HCT116 (cell line): Measurements from ENCODE around the gene KCNQ4. TPM values are rescaled to one million over a fixed set of nuclear protein-coding genes. Genes with fewer than 3 reads are reported as not detected.

ENCODE experiments used
- ATAC-seq: fragments of 200-7000 bp; cut with Tn5 transposase; 2 replicates; pipeline ENCODE4 v1.9.1; 2020; ENCODE audit warnings: mild to moderate bottlenecking, moderate library complexity
- BruUV-seq: library from RNA; stranded (reverse); fragments of 400-500 nt; replicated peaks from 2 replicates; lab custom pipeline; 2021; lab: Mats Ljungman, UMichigan
- CTCF ChIA-PET: fragments of 300-600 bp; sonication (Branson Sonifier 250); formaldehyde crosslinking; loops from one replicate; lab custom pipeline; 2021; ENCODE audit warnings: antibody characterized with exemption; lab: Charles Lee
- POLR2A ChIA-PET: fragments of 300-600, 350-600 bp; sonication (Branson Sonifier 250); formaldehyde crosslinking; loops from one replicate; lab custom pipeline; 2021; ENCODE audit warnings: antibody characterized with exemption; lab: Charles Lee
- RAD21 ChIA-PET, 2 experiments: fragments of 300-600 bp; sonication (Branson Sonifier 250); formaldehyde crosslinking; loops; one replicate each; lab custom pipeline; 2023; ENCODE audit warnings: low total read pairs in 2 of 2; ENCODE audit not compliant: uncharacterized antibody in 2 of 2, unreplicated experiment in 2 of 2, low non-redundant PET in 1 of 2; lab: Charles Lee
- DNase-seq: peaks from one replicate; pipeline ENCODE4 v3.0.0-alpha.2; 2010; ENCODE audit warnings: low read depth, low spot score
- H2AFZ ChIP-seq: fragments of 200-600 bp; shearing (Covaris generic), sonication (generic); 2 replicates; pipeline ENCODE4 v1.6.1; 2017; ENCODE audit warnings: low read depth, mixed run types, mixed read lengths, antibody characterized with exemption, low read length; ENCODE audit not compliant: poor library complexity, severe bottlenecking
- H3K27ac ChIP-seq: 2 replicates; pipeline ENCODE4 v1.5.1; 2012; ENCODE audit warnings: low read depth, low read length
- H3K27me3 ChIP-seq: fragments of 200-600 bp; sonication (generic); 2 replicates; pipeline ENCODE4 v1.6.1; 2016; ENCODE audit warnings: mixed run types, low read length, mixed read lengths; ENCODE audit not compliant: insufficient read depth
- H3K36me3 ChIP-seq, 2 experiments: fragments of 200-500 bp in 1 of 2; fragments of 200-600 bp in 1 of 2; sonication (Bioruptor generic) in 1 of 2; sonication (generic) in 1 of 2; 2 replicates each; pipeline versions ENCODE4 v1.5.1 to v1.6.1; 2014 to 2016; ENCODE audit warnings: low read length in 2 of 2, inconsistent platforms in 1 of 2, mixed read lengths in 1 of 2, mixed run types in 1 of 2; ENCODE audit not compliant: insufficient read depth in 2 of 2, control insufficient read depth in 1 of 2
- H3K4me1 ChIP-seq, 2 experiments: fragments of 200-600 bp in 1 of 2; sonication (generic) in 1 of 2; 2 replicates each; pipeline versions ENCODE4 v1.5.1 to v1.6.1; 2012 to 2017; ENCODE audit warnings: low read length in 2 of 2, inconsistent platforms in 1 of 2, mild to moderate bottlenecking in 1 of 2, mixed read lengths in 1 of 2, mixed run types in 1 of 2, moderate library complexity in 1 of 2; ENCODE audit not compliant: insufficient read depth in 2 of 2, control insufficient read depth in 1 of 2
- H3K4me2 ChIP-seq: fragments of 200-600 bp; sonication (generic); 2 replicates; pipeline ENCODE4 v1.6.1; 2017; ENCODE audit warnings: mixed run types, low read length, mixed read lengths
- H3K4me3 ChIP-seq, 2 experiments: fragments of 200-600 bp in 1 of 2; sonication (generic) in 1 of 2; replicated peaks in 1 of 2; 2 replicates each; pipeline ENCODE4 v1.5.1; 2011 to 2016; ENCODE audit warnings: low read length in 2 of 2, control low read depth in 1 of 2, low read depth in 1 of 2, mild to moderate bottlenecking in 1 of 2, mixed read lengths in 1 of 2, mixed run types in 1 of 2
- H3K79me2 ChIP-seq: fragments of 200-600 bp; sonication (generic); 2 replicates; pipeline ENCODE4 v1.6.1; 2017; ENCODE audit warnings: mild to moderate bottlenecking, mixed run types, low read length, moderate library complexity, mixed read lengths; ENCODE audit not compliant: insufficient read depth
- H3K9ac ChIP-seq: fragments of 200-600 bp; sonication (generic); 2 replicates; pipeline ENCODE4 v1.6.1; 2016; ENCODE audit warnings: low read length, mixed read lengths
- H3K9me2 ChIP-seq: fragments of 200-600 bp; sonication (generic), shearing (Covaris generic); 2 replicates; pipeline ENCODE4 v1.6.1; 2017; ENCODE audit warnings: mixed run types, mild to moderate bottlenecking, moderate library complexity; ENCODE audit not compliant: insufficient read depth
- H3K9me3 ChIP-seq, 2 experiments: fragments of 200-500 bp in 1 of 2; fragments of 200-600 bp in 1 of 2; sonication (Bioruptor generic) in 1 of 2; sonication (generic) in 1 of 2; 2 replicates each; pipeline ENCODE4 v1.6.1; 2014 to 2017; ENCODE audit warnings: low read length in 2 of 2, mixed read lengths in 2 of 2, inconsistent platforms in 1 of 2, low read depth in 1 of 2, mild to moderate bottlenecking in 1 of 2, mixed run types in 1 of 2, moderate library complexity in 1 of 2; ENCODE audit not compliant: control insufficient read depth in 1 of 2, insufficient read depth in 1 of 2
- H4K20me1 ChIP-seq: fragments of 200-600 bp; sonication (generic), shearing (Covaris generic); 2 replicates; pipeline ENCODE4 v1.6.1; 2017; ENCODE audit warnings: mixed run types, mild to moderate bottlenecking, moderate library complexity; ENCODE audit not compliant: insufficient read depth
- ATF3 ChIP-seq: IDR thresholded peaks from 2 replicates; pipeline ENCODE4 v1.6.1; 2012
- CBX3 ChIP-seq: IDR thresholded peaks from 2 replicates; pipeline ENCODE4 v1.6.1; 2012; ENCODE audit warnings: low read depth
- CEBPB ChIP-seq: IDR thresholded peaks from 2 replicates; pipeline ENCODE4 v1.6.1; 2012; ENCODE audit warnings: low read depth
- EGR1 ChIP-seq: IDR thresholded peaks from 2 replicates; pipeline ENCODE4 v1.6.1; 2012; ENCODE audit warnings: low read depth
- EZH2 ChIP-seq: fragments of 200-600 bp; sonication (generic); IDR thresholded peaks from 2 replicates; pipeline ENCODE4 v1.6.1; 2017; ENCODE audit warnings: antibody characterized with exemption, mixed run types
- EZH2phosphoT487 ChIP-seq: fragments of 200-600 bp; IDR thresholded peaks from 2 replicates; pipeline ENCODE4 v1.6.1; 2018; ENCODE audit warnings: antibody characterized with exemption, borderline replicate concordance
- FOSL1 ChIP-seq: IDR thresholded peaks from 2 replicates; pipeline ENCODE4 v1.6.1; 2012; ENCODE audit warnings: low read depth
- MAX ChIP-seq: IDR thresholded peaks from 2 replicates; pipeline ENCODE4 v1.6.1; 2012
- POLR2AphosphoS5 ChIP-seq: IDR thresholded peaks from 2 replicates; pipeline ENCODE4 v1.6.1; 2011; ENCODE audit warnings: mild to moderate bottlenecking, low read depth, low read length, moderate library complexity
- RAD21 ChIP-seq: IDR thresholded peaks from 2 replicates; pipeline ENCODE4 v1.6.1; 2012; ENCODE audit warnings: low read depth, mild to moderate bottlenecking
- REST ChIP-seq: IDR thresholded peaks from 2 replicates; pipeline ENCODE4 v1.6.1; 2012; ENCODE audit warnings: low read depth
- SIN3A ChIP-seq: IDR thresholded peaks from 2 replicates; pipeline ENCODE4 v1.6.1; 2012; ENCODE audit warnings: low read depth
- SP1 ChIP-seq: IDR thresholded peaks from 2 replicates; pipeline ENCODE4 v1.6.1; 2012; ENCODE audit warnings: low read depth
- SRF ChIP-seq: IDR thresholded peaks from 2 replicates; pipeline ENCODE4 v1.6.1; 2012; ENCODE audit warnings: low read depth
- TCF7L2 ChIP-seq: IDR thresholded peaks from 2 replicates; pipeline ENCODE4 v1.7.0; 2011; ENCODE audit warnings: borderline replicate concordance, inconsistent platforms; ENCODE audit not compliant: insufficient read depth, insufficient read length; ENCODE audit errors: extremely low read depth
- ZFX ChIP-seq: fragments of 450-650 bp; IDR thresholded peaks from 2 replicates; pipeline ENCODE4 v1.6.1; 2017
- ZNF274 ChIP-seq: fragments of 200-500 bp; sonication (Bioruptor generic); IDR thresholded peaks from 2 replicates; pipeline ENCODE4 v1.6.1; 2014; ENCODE audit warnings: mild to moderate bottlenecking, low read depth, low read length, inconsistent platforms
- intact Hi-C: fragments of 100-400 bp; cut with micrococcal nuclease; formaldehyde crosslinking; loops from 2 replicates; pipeline ENCODE4 v1.10.0; 2022
- total RNA-seq: library from RNA; stranded (reverse); gene quantifications from one replicate; pipeline ENCODE4 v1.2.1, GENCODE V29; 2021; ENCODE audit not compliant: unreplicated experiment

The KCNQ4 gene
- total RNA-seq, 1 experiment from 2014 or later: 4.1 TPM

GRCh38 chr1:40754201-40754600 is 29.4 kb upstream of the KCNQ4 start:
- BruUV-seq: no TSS peak
- Histone ChIP-seq H3K9me2 (no peaks in the 10 kb centered on the region), H3K9me3 (no peaks in the 10 kb centered on the region), H3K9ac (no peak overlapping the region), H3K79me2 (no peaks in the 10 kb centered on the region), H3K27ac (no peak overlapping the region), H3K4me3 (no peak overlapping the region)
- DNase-seq (no peak), ATAC-seq (no peak)
- ChIA-PET RAD21 (no interaction called here), POLR2A (no interaction called here)
- TF ChIP-seq RAD21 (no peak), FOSL1 (no peak), CBX3 (no peak), POLR2AphosphoS5 (no peak), ZFX (no peak), TCF7L2 (no peak), SP1 (no peak), SIN3A (no peak), CEBPB (no peak), REST (no peak), EZH2phosphoT487 (no peak), ATF3 (no peak), MAX (no peak), EZH2 (no peak), ZNF274 (no peak), SRF (no peak), EGR1 (no peak)
- TF ChIP-seq, all 23 proteins: peak for 0
- H2AFZ ChIP-seq: no peak overlapping the region
- intact Hi-C loops: no loop called here
- H3K4me2 ChIP-seq: no peak overlapping the region
- H3K36me3 ChIP-seq: peaks cover 24 to 27% of the 10 kb centered on the region in 2 experiments
- no peaks in the 10 kb centered on the region for H3K27me3 ChIP-seq
- CTCF ChIA-PET: interaction anchor here (0.9 kb wide), 1 partner anchor 19 kb away, joined by 5 read pairs; no protein-coding TSS in a partner anchor
- H3K4me1 ChIP-seq: peaks cover 4% of the 10 kb centered on the region in 2 experiments; a peak in 2 of 4 replicates
- H4K20me1 ChIP-seq: no peaks in the 10 kb centered on the region
